Esophagus muscularis mucosa (tissue), 2 donors: ENCODE measurements around the gene IDH3A.

Source experiments
- EP300 ChIP-seq: sonication (generic); formaldehyde crosslinking; IDR thresholded peaks from one replicate; pipeline ENCODE4 v1.6.1; 2017; ENCODE audit warnings: antibody characterized with exemption
- POLR2A ChIP-seq: fragments of 450-650 bp; IDR thresholded peaks from one replicate; pipeline ENCODE4 v1.6.1; 2017; ENCODE audit warnings: antibody characterized with exemption, moderate library complexity, mild to moderate bottlenecking, low read depth

DNA sequence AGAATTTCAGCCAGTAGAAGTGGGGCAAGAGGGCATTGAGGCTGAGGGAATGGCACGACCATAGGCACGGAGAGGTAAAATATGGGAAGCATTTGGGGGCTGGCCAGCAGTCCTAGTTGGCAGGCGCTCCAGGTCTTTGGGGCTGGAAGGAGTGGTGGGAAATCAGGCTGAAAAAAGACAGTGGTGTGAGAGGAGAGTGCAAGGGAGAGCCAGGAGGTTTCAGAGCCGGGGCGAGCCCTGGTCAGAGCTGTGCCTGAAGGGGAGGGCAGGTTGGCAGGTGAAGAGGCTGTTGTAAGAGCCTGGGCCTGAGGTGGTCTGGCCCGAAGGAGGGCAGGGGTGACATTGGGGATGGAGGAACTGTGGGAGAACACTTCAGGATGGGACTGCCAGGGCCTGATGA lies 1.6 kb upstream of the IDH3A start:
- no peak for TF ChIP-seq POLR2A
- no peak for TF ChIP-seq EP300
